ENCODE results near the gene CNGA1.

DNA sequence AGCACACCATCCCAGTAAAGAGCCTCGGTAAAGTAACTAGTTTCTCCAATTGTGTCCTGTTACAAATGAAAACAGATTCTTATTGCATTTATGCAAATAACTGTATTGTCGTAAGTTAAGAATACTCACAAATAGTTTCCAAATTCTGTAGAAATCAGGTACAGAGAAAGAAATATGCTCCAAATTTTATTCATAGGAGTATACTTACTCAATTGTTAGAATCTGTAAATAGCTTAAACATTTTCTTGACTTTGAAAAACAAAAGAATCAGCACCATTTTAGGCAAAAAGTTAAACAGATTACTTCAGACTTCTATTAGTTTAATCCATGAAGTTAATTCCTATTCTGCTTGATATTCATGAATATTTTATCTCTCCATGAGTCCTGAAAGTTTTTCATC, 10.7 kb downstream of the CNGA1 start:
- TF ChIP-seq CTCF (IDR thresholded peaks at IDR 0.05; ENCODE audit: insufficient read depth, low read length, poor library complexity, severe bottlenecking) (no peak), EZH2phosphoT487 (conservative IDR thresholded peaks at IDR 0.05; ENCODE audit: low read length) (no peak)
